Colon (tissue), 2 donors: Measurements from ENCODE around the gene POU2AF3.

Source experiments
- FAIRE-seq: peaks from 2 replicates; lab custom pipeline; 2012; peaks lifted over from hg19 to GRCh38; lab: Jason Lieb, UNC
- donor health status: control.
- donor health status: control.

POU2AF3 gene

GRCh38 chr11:111353776-111354600, 55.6 kb downstream of the POU2AF3 start:
- FAIRE-seq: no peak

GRCh38 chr11:111354601-111354891, 56.2 kb downstream of the POU2AF3 start:
- FAIRE-seq: no peak

- FAIRE-seq: no peak
These were observed 56.8 kb downstream of the POU2AF3 start for GRCh38 chr11:111355101-111355500.

- no peak for FAIRE-seq
These were observed 57.8 kb downstream of the POU2AF3 start for GRCh38 chr11:111355956-111356659.

- FAIRE-seq: no peak
These were observed 58.3 kb downstream of the POU2AF3 start for GRCh38 chr11:111356660-111357048.

GRCh38 chr11:111357150-111358037, 59.0 kb downstream of the POU2AF3 start:
- no peak for FAIRE-seq
